GM23248 (cell line): ENCODE data around the gene ZNF407.

Experiments used
- EZH2 ChIP-seq: fragments of 200-600 bp; sonication (generic); IDR thresholded peaks from 2 replicates; pipeline ENCODE4 v1.6.1; 2018; ENCODE audit warnings: antibody characterized with exemption, mild to moderate bottlenecking; ENCODE audit not compliant: insufficient read depth, poor library complexity, severe bottlenecking
- EZH2phosphoT487 ChIP-seq: fragments of 200-600 bp; sonication (generic); IDR thresholded peaks from 2 replicates; pipeline ENCODE4 v1.6.1; 2018; ENCODE audit warnings: antibody characterized with exemption, moderate library complexity, mild to moderate bottlenecking, low read depth; ENCODE audit not compliant: insufficient read depth

- TF ChIP-seq EZH2 (no peak), EZH2phosphoT487 (no peak)
Measured at GRCh38 chr18:75075429-75075841, 477.8 kb downstream of the ZNF407 start.
